GM21515 (cell line): ENCODE results near the gene CCDC188.
"Not testable (repeated sequence)": the region's sequence is repeated elsewhere in the genome, so short reads cannot be mapped to it uniquely, and the experiment has no call there.

Experiments used
- ATAC-seq: cut with Tn5 transposase; IDR thresholded peaks from one replicate; pipeline ENCODE4 v1.9.1; 2021; ENCODE audit not compliant: unreplicated experiment

CCDC188 gene

GRCh38 chr22:20171288-20172140 lies 20.7 kb upstream of the CCDC188 start:
- ATAC-seq, result no peak

GRCh38 chr22:20170170-20170569 lies 19.3 kb upstream of the CCDC188 start:
- ATAC-seq, result no peak

- no peak for ATAC-seq
Observed at GRCh38 chr22:20169253-20169822, 18.5 kb upstream of the CCDC188 start.

GRCh38 chr22:20167643-20168322 lies 16.9 kb upstream of the CCDC188 start:
- no peak for ATAC-seq

GRCh38 chr22:20166703-20167102 lies 15.8 kb upstream of the CCDC188 start:
- ATAC-seq, result no peak

GRCh38 chr22:20165913-20166312 lies 15.1 kb upstream of the CCDC188 start:
- ATAC-seq, result no peak

- no peak for ATAC-seq
Observed at GRCh38 chr22:20165421-20165820, 14.6 kb upstream of the CCDC188 start.

GRCh38 chr22:20164863-20165262 lies 14.0 kb upstream of the CCDC188 start:
- no peak for ATAC-seq

- no peak for ATAC-seq
Observed at GRCh38 chr22:20160041-20160440, 9.2 kb upstream of the CCDC188 start.

- not testable (repeated sequence) for ATAC-seq
Observed at GRCh38 chr22:20159531-20159930, 8.7 kb upstream of the CCDC188 start.

- no peak for ATAC-seq
Observed at GRCh38 chr22:20159076-20159475, 8.2 kb upstream of the CCDC188 start.

- no peak for ATAC-seq
Observed at GRCh38 chr22:20158391-20159036, 7.7 kb upstream of the CCDC188 start.

- no peak for ATAC-seq
Observed at GRCh38 chr22:20157430-20158183, 6.8 kb upstream of the CCDC188 start.

- no peak for ATAC-seq
Observed at GRCh38 chr22:20156611-20157429, 6.0 kb upstream of the CCDC188 start.

GRCh38 chr22:20156042-20156389 lies 5.2 kb upstream of the CCDC188 start:
- no peak for ATAC-seq

- ATAC-seq, result no peak
Observed at GRCh38 chr22:20155330-20156041, 4.6 kb upstream of the CCDC188 start.

GRCh38 chr22:20154602-20155187 lies 3.8 kb upstream of the CCDC188 start:
- ATAC-seq, result no peak

- ATAC-seq, result no peak
Observed at GRCh38 chr22:20153945-20154344, 3.1 kb upstream of the CCDC188 start.

- ATAC-seq, result no peak
Observed at GRCh38 chr22:20152464-20152890, 1.6 kb upstream of the CCDC188 start.
